Measurements from ENCODE around the gene MARVELD2.

- TF ChIP-seq CTCF (IDR thresholded peaks at IDR 0.05) (peak in 1 of 6 experiments; percentile 24), POLR2A (IDR thresholded peaks at IDR 0.05) (peak in 2 of 4 donors; percentile 59 to 69)
Measured at GRCh38 chr5:69492391-69492922, 77.5 kb downstream of the MARVELD2 start, which contains the start of gene OCLN.

Data from esophagus squamous epithelium (tissue), 4 donors.